Measurements from ENCODE around the gene RASSF3.

- TF ChIP-seq EP300 (IDR thresholded peaks at IDR 0.05) (no peak), CTCF (IDR thresholded peaks at IDR 0.05) (no peak)
These were observed 38.9 kb upstream of the RASSF3 start for GRCh38 chr12:64571411-64571810.
